Stimulated activated CD8-positive, alpha-beta memory T cell treated with anti-CD3 and anti-CD28 coated beads, Interleukin-15, amount 100 ng/mL, for 48 hours (primary cell): ENCODE results near the gene VWA8.

Source experiments
- DNase-seq, 2 donors: peaks; one replicate each; pipeline ENCODE4 v3.0.0-alpha.2; 2020; ENCODE audit warnings: low read depth in 2 of 2

The VWA8 gene

GRCh38 chr13:41615528-41615855 lies 345.4 kb downstream of the VWA8 start:
- no peak for DNase-seq

GRCh38 chr13:41614671-41615527 lies 346.0 kb downstream of the VWA8 start:
- DNase-seq: no peak

GRCh38 chr13:41613984-41614661 lies 346.8 kb downstream of the VWA8 start:
- DNase-seq: no peak

- no peak for DNase-seq
Observed at GRCh38 chr13:41613471-41613870, 347.4 kb downstream of the VWA8 start.

GRCh38 chr13:41611385-41611784 lies 349.5 kb downstream of the VWA8 start:
- DNase-seq: no peak

- DNase-seq: no peak
Observed at GRCh38 chr13:41610404-41610803, 350.5 kb downstream of the VWA8 start.

GRCh38 chr13:41609828-41610227 lies 351.1 kb downstream of the VWA8 start:
- no peak for DNase-seq

- DNase-seq: no peak
Observed at GRCh38 chr13:41608839-41609177, 352.1 kb downstream of the VWA8 start.

- no peak for DNase-seq
Observed at GRCh38 chr13:41608111-41608838, 352.6 kb downstream of the VWA8 start.

GRCh38 chr13:41606646-41607045 lies 354.3 kb downstream of the VWA8 start:
- no peak for DNase-seq

GRCh38 chr13:41605319-41606285 lies 355.3 kb downstream of the VWA8 start:
- no peak for DNase-seq

GRCh38 chr13:41603917-41604316 lies 357.0 kb downstream of the VWA8 start:
- no peak for DNase-seq

GRCh38 chr13:41601718-41602445 lies 359.0 kb downstream of the VWA8 start:
- no peak for DNase-seq

- DNase-seq: no peak
Observed at GRCh38 chr13:41599619-41600018, 361.3 kb downstream of the VWA8 start.

- no peak for DNase-seq
Observed at GRCh38 chr13:41597348-41598041, 363.4 kb downstream of the VWA8 start.

GRCh38 chr13:41596190-41596589 lies 364.7 kb downstream of the VWA8 start:
- no peak for DNase-seq

- DNase-seq: no peak
Observed at GRCh38 chr13:41595298-41595697, 365.6 kb downstream of the VWA8 start.

- DNase-seq: no peak
Observed at GRCh38 chr13:41590643-41591042, 370.3 kb downstream of the VWA8 start.

GRCh38 chr13:41590122-41590521 lies 370.8 kb downstream of the VWA8 start:
- DNase-seq: no peak

GRCh38 chr13:41589434-41589833 lies 371.5 kb downstream of the VWA8 start:
- DNase-seq: no peak
